Keratinocyte (primary cell): ENCODE data around the gene RNF151. TPM values are rescaled to one million over a fixed set of nuclear protein-coding genes. Genes with fewer than 3 reads are reported as not detected.

Experiments used
- DNase-seq: peaks from one replicate; pipeline ENCODE4 v3.0.0-alpha.2; 2011; ENCODE audit warnings: low read depth, missing footprints, low spot score
- FAIRE-seq: peaks from 2 replicates; lab custom pipeline; 2011; peaks lifted over from hg19 to GRCh38; lab: Jason Lieb, UNC
- H2AFZ ChIP-seq: 2 replicates; pipeline ENCODE4 v1.6.0; 2012; ENCODE audit warnings: low read length, control low read depth, inconsistent platforms; ENCODE audit not compliant: control insufficient read depth
- H3K27ac ChIP-seq: 2 replicates; pipeline ENCODE4 v1.5.1; 2011; ENCODE audit warnings: low read length; ENCODE audit not compliant: control insufficient read depth, insufficient read depth
- H3K27me3 ChIP-seq: 3 replicates; pipeline ENCODE4 v1.6.0; 2011; ENCODE audit warnings: low read length; ENCODE audit not compliant: control insufficient read depth, insufficient read depth; ENCODE audit errors: extremely low read depth
- H3K36me3 ChIP-seq, 2 experiments: 2 replicates in 1 of 2; 3 replicates in 1 of 2; pipeline ENCODE4 v1.5.1; 2011; ENCODE audit warnings: low read length in 2 of 2, mild to moderate bottlenecking in 1 of 2; ENCODE audit not compliant: control insufficient read depth in 2 of 2, insufficient read depth in 2 of 2; ENCODE audit errors: extremely low read depth in 1 of 2
- H3K4me1 ChIP-seq: 3 replicates; pipeline ENCODE4 v1.5.1; 2011; ENCODE audit warnings: low read length; ENCODE audit not compliant: control insufficient read depth, insufficient read depth; ENCODE audit errors: extremely low read depth
- H3K4me2 ChIP-seq: 3 replicates; pipeline ENCODE4 v1.6.0; 2011; ENCODE audit warnings: low read depth, low read length; ENCODE audit not compliant: control insufficient read depth, insufficient read depth; ENCODE audit errors: extremely low read depth
- H3K4me3 ChIP-seq, 3 experiments: fragments of 200-600 bp in 1 of 3; sonication (generic) in 1 of 3; 2 replicates in 2 of 3; 3 replicates in 1 of 3; pipeline ENCODE4 v1.5.1; 2011 to 2016; ENCODE audit warnings: low read length in 3 of 3, mild to moderate bottlenecking in 3 of 3, control low read depth in 2 of 3, inconsistent platforms in 1 of 3, low read depth in 1 of 3, mixed read lengths in 1 of 3, mixed run types in 1 of 3, moderate library complexity in 1 of 3; ENCODE audit not compliant: control insufficient read depth in 2 of 3, insufficient read depth in 2 of 3; ENCODE audit errors: extremely low read depth in 1 of 3
- H3K79me2 ChIP-seq: 2 replicates; pipeline ENCODE4 v1.6.0; 2012; ENCODE audit warnings: low read length; ENCODE audit not compliant: control insufficient read depth, insufficient read depth
- H3K9ac ChIP-seq: 3 replicates; pipeline ENCODE4 v1.6.0; 2011; ENCODE audit warnings: low read length; ENCODE audit not compliant: control insufficient read depth, insufficient read depth; ENCODE audit errors: extremely low read depth
- H3K9me1 ChIP-seq: 3 replicates; pipeline ENCODE4 v1.6.0; 2011; ENCODE audit warnings: low read length; ENCODE audit not compliant: control insufficient read depth, insufficient read depth; ENCODE audit errors: extremely low read depth
- H3K9me3 ChIP-seq: 2 replicates; pipeline ENCODE4 v1.5.1; 2012; ENCODE audit warnings: low read depth, low read length; ENCODE audit not compliant: control insufficient read depth
- H4K20me1 ChIP-seq: 3 replicates; pipeline ENCODE4 v1.6.0; 2011; ENCODE audit warnings: low read length; ENCODE audit not compliant: control insufficient read depth, insufficient read depth; ENCODE audit errors: extremely low read depth
- EZH2 ChIP-seq: IDR thresholded peaks from one replicate; pipeline ENCODE4 v1.6.1; 2012; ENCODE audit warnings: inconsistent platforms, mild to moderate bottlenecking, low read length, moderate library complexity
- dilution Hi-C: fragments of 300-500 bp; cut with MboI; formaldehyde crosslinking; loops from one replicate; pipeline ENCODE4 v1.7.0; 2020; ENCODE audit warnings: low sequenced_read_pairs; ENCODE audit not compliant: extremely low pct_ligation_motif_present
- polyA plus RNA-seq, 5 experiments: library from polyadenylated mRNA; depleted of rRNA in 3 of 5; stranded (reverse) in 3 of 5; stranded (forward) in 1 of 5; unstranded in 1 of 5; fragments of >200 nt; gene quantifications; 1 replicate in 1 of 5; 2 replicates in 3 of 5; 3 replicates in 1 of 5; pipeline versions ENCODE4 v1.2.1 to v1.2.3, GENCODE V29; 2011 to 2012; ENCODE audit warnings: missing spikeins in 2 of 5, low read depth in 1 of 5, low replicate concordance in 1 of 5
- TF ChIP-seq, protein P1 (sequence below), 3 experiments: IDR thresholded peaks in 1 of 3; conservative IDR thresholded peaks in 1 of 3; optimal IDR thresholded peaks in 1 of 3; 2 replicates in 2 of 3; 3 replicates in 1 of 3; pipeline versions ENCODE3 to v1.5.1; 2011; ENCODE audit warnings: low read length in 3 of 3, mild to moderate bottlenecking in 3 of 3, moderate library complexity in 2 of 3, control low read depth in 1 of 3, inconsistent platforms in 1 of 3; ENCODE audit not compliant: insufficient read depth in 2 of 3; ENCODE audit errors: extremely low read depth in 1 of 3

RNF151 gene
- polyA plus RNA-seq, 1 donor (not counting 4 experiments of a cell fraction or from before 2014, with no cell fraction given) = not detected

DNA sequence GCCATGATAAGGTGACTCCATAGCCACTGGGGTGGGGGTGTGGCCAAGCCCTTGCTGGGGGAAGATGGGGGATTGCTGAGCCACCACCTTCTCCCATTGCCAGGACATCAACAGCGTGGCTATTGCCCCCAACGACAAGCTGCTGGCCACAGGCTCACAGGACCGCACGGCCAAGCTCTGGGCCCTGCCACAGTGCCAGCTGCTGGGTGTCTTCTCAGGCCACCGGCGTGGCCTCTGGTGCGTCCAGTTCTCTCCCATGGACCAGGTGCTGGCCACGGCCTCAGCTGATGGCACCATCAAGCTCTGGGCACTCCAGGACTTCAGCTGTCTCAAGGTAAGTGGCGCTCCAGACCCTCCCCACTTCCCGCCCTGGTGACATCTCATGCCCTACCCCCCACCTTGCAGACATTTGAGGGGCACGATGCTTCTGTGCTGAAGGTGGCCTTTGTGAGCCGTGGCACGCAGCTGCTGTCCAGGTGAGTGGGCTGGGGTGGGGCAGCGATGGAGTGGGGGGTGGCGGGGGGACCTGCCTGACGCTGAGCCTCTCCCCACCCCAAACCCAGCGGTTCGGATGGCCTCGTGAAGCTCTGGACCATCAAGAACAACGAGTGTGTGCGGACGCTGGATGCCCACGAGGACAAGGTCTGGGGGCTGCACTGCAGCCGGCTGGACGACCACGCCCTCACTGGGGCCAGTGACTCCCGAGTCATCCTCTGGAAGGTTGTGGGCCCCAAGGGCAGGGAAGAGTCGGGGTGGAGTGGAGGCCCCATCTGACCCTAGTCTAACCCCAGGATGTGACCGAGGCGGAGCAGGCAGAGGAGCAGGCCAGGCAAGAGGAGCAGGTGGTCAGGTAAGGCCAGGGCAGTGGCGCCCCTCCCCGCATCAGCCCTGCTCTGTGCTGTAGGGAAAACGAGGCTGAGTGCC lies 10.6 kb downstream of the RNF151 start:
- peaks cover 19% of the 10 kb centered on the region for H3K27me3 ChIP-seq
- DNase-seq (no peak), FAIRE-seq (no peak)
- H3K36me3 ChIP-seq = peaks cover 14 to 23% of the 10 kb centered on the region in 2 experiments
- H3K4me1 ChIP-seq = peaks cover 34% of the 10 kb centered on the region
- dilution Hi-C loops = no loop called here
- TF ChIP-seq, protein P1, sequence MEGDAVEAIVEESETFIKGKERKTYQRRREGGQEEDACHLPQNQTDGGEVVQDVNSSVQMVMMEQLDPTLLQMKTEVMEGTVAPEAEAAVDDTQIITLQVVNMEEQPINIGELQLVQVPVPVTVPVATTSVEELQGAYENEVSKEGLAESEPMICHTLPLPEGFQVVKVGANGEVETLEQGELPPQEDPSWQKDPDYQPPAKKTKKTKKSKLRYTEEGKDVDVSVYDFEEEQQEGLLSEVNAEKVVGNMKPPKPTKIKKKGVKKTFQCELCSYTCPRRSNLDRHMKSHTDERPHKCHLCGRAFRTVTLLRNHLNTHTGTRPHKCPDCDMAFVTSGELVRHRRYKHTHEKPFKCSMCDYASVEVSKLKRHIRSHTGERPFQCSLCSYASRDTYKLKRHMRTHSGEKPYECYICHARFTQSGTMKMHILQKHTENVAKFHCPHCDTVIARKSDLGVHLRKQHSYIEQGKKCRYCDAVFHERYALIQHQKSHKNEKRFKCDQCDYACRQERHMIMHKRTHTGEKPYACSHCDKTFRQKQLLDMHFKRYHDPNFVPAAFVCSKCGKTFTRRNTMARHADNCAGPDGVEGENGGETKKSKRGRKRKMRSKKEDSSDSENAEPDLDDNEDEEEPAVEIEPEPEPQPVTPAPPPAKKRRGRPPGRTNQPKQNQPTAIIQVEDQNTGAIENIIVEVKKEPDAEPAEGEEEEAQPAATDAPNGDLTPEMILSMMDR (optimal IDR thresholded peaks at IDR 0.05 in 1 of 3, IDR thresholded peaks at IDR 0.05 in 1 of 3, conservative IDR thresholded peaks at IDR 0.05 in 1 of 3; ENCODE audit: extremely low read depth in 1 of 3, insufficient read depth in 2 of 3, low read length in 3 of 3) = no peak
- no peak for TF ChIP-seq EZH2
- H4K20me1 ChIP-seq = no peaks in the 10 kb centered on the region
- no peaks in the 10 kb centered on the region for H3K9me3 ChIP-seq
- no peak overlapping the region for H2AFZ ChIP-seq
- no peak overlapping the region for H3K4me3 ChIP-seq
- H3K9me1 ChIP-seq = no peaks in the 10 kb centered on the region
- no peak overlapping the region for H3K27ac ChIP-seq
- H3K79me2 ChIP-seq = peaks cover 25% of the 10 kb centered on the region
- no peak overlapping the region for H3K9ac ChIP-seq
- no peak overlapping the region for H3K4me2 ChIP-seq

DNA sequence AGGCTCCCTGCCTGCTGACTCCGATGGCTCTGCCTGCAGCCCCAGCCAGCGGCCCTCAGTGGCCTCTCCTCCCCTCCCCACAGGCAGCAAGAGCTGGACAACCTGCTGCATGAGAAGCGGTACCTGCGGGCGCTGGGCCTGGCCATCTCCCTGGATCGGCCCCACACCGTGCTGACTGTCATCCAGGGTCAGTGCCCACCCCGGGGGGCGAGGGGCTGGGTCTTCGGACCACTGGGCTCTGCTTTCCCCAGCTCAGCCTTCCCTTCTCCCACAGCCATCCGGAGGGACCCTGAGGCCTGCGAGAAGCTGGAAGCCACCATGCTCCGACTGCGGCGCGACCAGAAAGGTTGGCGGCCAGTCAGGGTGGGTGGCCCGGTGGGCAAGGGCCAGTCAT lies 11.2 kb downstream of the RNF151 start:
- H3K4me3 ChIP-seq = no peak overlapping the region
- dilution Hi-C loops = no loop called here
- no peaks in the 10 kb centered on the region for H4K20me1 ChIP-seq
- H2AFZ ChIP-seq = no peak overlapping the region
- FAIRE-seq (no peak), DNase-seq (no peak)
- H3K9me3 ChIP-seq = no peaks in the 10 kb centered on the region
- no peaks in the 10 kb centered on the region for H3K9me1 ChIP-seq
- H3K4me2 ChIP-seq = no peak overlapping the region
- peaks cover 25% of the 10 kb centered on the region for H3K27me3 ChIP-seq
- H3K79me2 ChIP-seq = peaks cover 19% of the 10 kb centered on the region
- H3K36me3 ChIP-seq = peaks cover 14 to 23% of the 10 kb centered on the region in 2 experiments
- H3K4me1 ChIP-seq = peaks cover 32% of the 10 kb centered on the region
- TF ChIP-seq, protein P1 (optimal IDR thresholded peaks at IDR 0.05 in 1 of 3, IDR thresholded peaks at IDR 0.05 in 1 of 3, conservative IDR thresholded peaks at IDR 0.05 in 1 of 3; ENCODE audit: extremely low read depth in 1 of 3, insufficient read depth in 2 of 3, low read length in 3 of 3) = no peak
- no peak for TF ChIP-seq EZH2
- H3K9ac ChIP-seq = no peak overlapping the region
- no peak overlapping the region for H3K27ac ChIP-seq
